GM12878 (cell line): ENCODE data around the gene LRRC27. TPM values are rescaled to one million over a fixed set of nuclear protein-coding genes. Genes with fewer than 3 reads are reported as not detected.

Experiments used
- ATAC-seq: fragments of 200-7000 bp; cut with Tn5 transposase; 3 replicates; pipeline ENCODE4 v1.9.1; 2020; ENCODE audit warnings: mild to moderate bottlenecking, moderate library complexity
- BruUV-seq: library from RNA; stranded (reverse); fragments of 400-500 nt; replicated peaks from 2 replicates; lab custom pipeline; 2021; lab: Mats Ljungman, UMichigan
- CTCF ChIA-PET: fragments of 300-600 bp; sonication (Branson Sonifier 250); formaldehyde crosslinking; extraction: SDS; loops from one replicate; lab custom pipeline; 2021; ENCODE audit warnings: inconsistent platforms; lab: Yijun Ruan, JAX
- POLR2A ChIA-PET: fragments of 350-600 bp; formaldehyde crosslinking; extraction: SDS; loops from one replicate; lab custom pipeline; 2021; ENCODE audit warnings: inconsistent platforms; lab: Charles Lee
- RAD21 ChIA-PET: fragments of 300-600 bp; sonication (Branson Sonifier 250); formaldehyde crosslinking; loops from one replicate; lab custom pipeline; 2023; ENCODE audit warnings: antibody characterized with exemption; ENCODE audit not compliant: unreplicated experiment; lab: Charles Lee
- SMC1A ChIA-PET: fragments of 300-600 bp; sonication (Branson Sonifier 250); formaldehyde crosslinking; loops from one replicate; lab custom pipeline; 2023; ENCODE audit not compliant: unreplicated experiment, uncharacterized antibody; lab: Charles Lee
- DNase-seq: peaks from one replicate; pipeline ENCODE4 v3.0.0-alpha.2; 2011; ENCODE audit warnings: low read depth, low spot score
- FAIRE-seq: peaks from 3 replicates; lab custom pipeline; 2011; peaks lifted over from hg19 to GRCh38; lab: Jason Lieb, UNC
- H2AFZ ChIP-seq: 2 replicates; pipeline ENCODE4 v1.6.0; 2011; ENCODE audit warnings: low read depth, low read length, control low read depth; ENCODE audit not compliant: control insufficient read depth
- H3K27ac ChIP-seq: 2 replicates; pipeline ENCODE4 v1.5.1; 2011; ENCODE audit warnings: control low read depth; ENCODE audit not compliant: control insufficient read depth, insufficient read depth
- H3K27me3 ChIP-seq, 2 experiments: replicated peaks in 1 of 2; 2 replicates each; pipeline versions ENCODE4 v1.6.0 to v1.6.1; 2011; ENCODE audit warnings: low read length in 1 of 2; ENCODE audit not compliant: control insufficient read depth in 2 of 2, insufficient read depth in 2 of 2
- H3K36me3 ChIP-seq, 2 experiments: 2 replicates each; pipeline ENCODE4 v1.5.1; 2011; ENCODE audit warnings: low read length in 1 of 2; ENCODE audit not compliant: control insufficient read depth in 2 of 2, insufficient read depth in 2 of 2
- H3K4me1 ChIP-seq: 2 replicates; pipeline ENCODE4 v1.6.1; 2011; ENCODE audit warnings: mild to moderate bottlenecking, low read length, moderate library complexity, mixed read lengths; ENCODE audit not compliant: control insufficient read depth, insufficient read depth
- H3K4me2 ChIP-seq: 2 replicates; pipeline ENCODE4 v1.6.0; 2011; ENCODE audit warnings: control low read depth; ENCODE audit not compliant: control insufficient read depth, insufficient read depth
- H3K4me3 ChIP-seq: fragments of 200-600 bp; sonication (generic); 2 replicates; pipeline ENCODE4 v1.5.1; 2016
- H3K79me2 ChIP-seq: 2 replicates; pipeline ENCODE4 v1.6.0; 2011; ENCODE audit warnings: low read length; ENCODE audit not compliant: control insufficient read depth, insufficient read depth
- H3K9ac ChIP-seq: 2 replicates; pipeline ENCODE4 v1.8.0; 2011; ENCODE audit warnings: low read length, control low read depth, mixed read lengths; ENCODE audit not compliant: control insufficient read depth, insufficient read depth
- H3K9me3 ChIP-seq: replicated peaks from 3 replicates; pipeline ENCODE4 v1.5.1; 2011; ENCODE audit warnings: mild to moderate bottlenecking, low read length; ENCODE audit not compliant: control insufficient read depth, insufficient read depth
- H4K20me1 ChIP-seq: 2 replicates; pipeline ENCODE4 v1.6.0; 2011; ENCODE audit not compliant: control insufficient read depth, insufficient read depth
- EED ChIP-seq: sonication (generic); IDR thresholded peaks from 2 replicates; pipeline ENCODE4 v1.6.1; 2016; ENCODE audit warnings: antibody characterized with exemption, low read depth
- FOS ChIP-seq: IDR thresholded peaks from 3 replicates; pipeline ENCODE4 v1.6.1; 2011; ENCODE audit warnings: borderline replicate concordance; ENCODE audit not compliant: insufficient read length; ENCODE audit errors: extremely low read depth
- MYB ChIP-seq: fragments of 150-350 bp; IDR thresholded peaks from 2 replicates; pipeline ENCODE4 v1.6.1; 2014; ENCODE audit warnings: mild to moderate bottlenecking, low read depth, low read length, borderline replicate concordance
- NFYB ChIP-seq: IDR thresholded peaks from 2 replicates; pipeline ENCODE4 v1.6.1; 2011; ENCODE audit warnings: low read depth, mild to moderate bottlenecking, low read length, improper control_type of control experiment, moderate library complexity; ENCODE audit not compliant: insufficient read depth
- RUNX3 ChIP-seq: IDR thresholded peaks from 2 replicates; pipeline ENCODE4 v1.6.1; 2012; ENCODE audit warnings: low read length, inconsistent platforms
- SMC3 ChIP-seq: IDR thresholded peaks from 2 replicates; pipeline ENCODE4 v1.6.1; 2011; ENCODE audit warnings: low read length, improper control_type of control experiment, borderline replicate concordance
- STAT1 ChIP-seq: fragments of 450-650 bp; conservative IDR thresholded peaks from 2 replicates; pipeline ENCODE4 v1.6.1; 2014; ENCODE audit warnings: antibody characterized with exemption, mild to moderate bottlenecking
- ZNF217 ChIP-seq: fragments of 450-650 bp; IDR thresholded peaks from 2 replicates; pipeline ENCODE4 v1.6.1; 2017; ENCODE audit warnings: antibody characterized with exemption, mild to moderate bottlenecking
- ZZZ3 ChIP-seq: IDR thresholded peaks from 2 replicates; pipeline ENCODE4 v1.6.1; 2011; ENCODE audit warnings: low read depth; ENCODE audit not compliant: control insufficient read depth, insufficient read length
- WGBS: methylation state at CpG from one replicate; pipeline ENCODE4 v1.1.6; 2016; ENCODE audit warnings: low lambda C conversion rate; ENCODE audit not compliant: insufficient replicate concordance, insufficient coverage; ENCODE audit errors: missing lambda C conversion rate; 5-methylcytosine and 5-hydroxymethylcytosine counted together
- in situ Hi-C: fragments of 300-500 bp; cut with MboI; formaldehyde crosslinking; loops from 9 replicates; pipeline ENCODE4 v1.14.3; 2018; ENCODE audit warnings: mixed read lengths
- intact Hi-C: fragments of 100-400 bp; cut with micrococcal nuclease; formaldehyde crosslinking; loops from one replicate; pipeline ENCODE4 v1.14.2; 2022; ENCODE audit not compliant: unreplicated experiment
- polyA plus RNA-seq, 11 experiments: library from polyadenylated mRNA; depleted of rRNA in 4 of 11; unstranded in 6 of 11; stranded (reverse) in 5 of 11; fragments of >200 nt; fragmentation: Nextera tagmentation in 4 of 11; fragmentation: Illumina TruSeq in 1 of 11; extraction: Ambion mirVana in 4 of 11; extraction: Trizol in 1 of 11; gene quantifications; 1 replicate in 1 of 11; 2 replicates in 10 of 11; pipeline versions ENCODE4 v1.2.1 to v1.2.3, GENCODE V29; 2011 to 2016; ENCODE audit warnings: inconsistent platforms in 2 of 11, missing spikeins in 2 of 11, low read depth in 1 of 11
- total RNA-seq, 4 experiments: library from RNA; depleted of rRNA in 3 of 4; stranded (reverse); fragments of >200 nt in 3 of 4; fragmentation: Illumina TruSeq in 1 of 4; extraction: Trizol in 1 of 4; gene quantifications; 2 replicates each; pipeline versions ENCODE4 v1.2.1 to v1.2.3, GENCODE V29; 2013 to 2021
- TF ChIP-seq, protein P1 (sequence below): fragments of 450-650 bp; IDR thresholded peaks from 2 replicates; pipeline ENCODE4 v1.6.1; 2017; ENCODE audit warnings: low read depth, mild to moderate bottlenecking, moderate library complexity
- TF ChIP-seq, protein P2 (sequence below): IDR thresholded peaks from 2 replicates; pipeline ENCODE4 v1.6.1; 2012; ENCODE audit warnings: mild to moderate bottlenecking, low read depth, low read length
- TF ChIP-seq, protein P3 (sequence below): fragments of 450-650 bp; IDR thresholded peaks from 2 replicates; pipeline ENCODE4 v1.6.1; 2017; ENCODE audit warnings: mild to moderate bottlenecking
- TF ChIP-seq, protein P4 (sequence below): fragments of 450-650 bp; conservative IDR thresholded peaks from 2 replicates; pipeline ENCODE4 v1.6.1; 2017; ENCODE audit warnings: mild to moderate bottlenecking, moderate library complexity

LRRC27 gene
- total and polyA plus RNA-seq, 10 of the 15 experiments (the other 5 are each of a cell fraction or from before 2014, with no cell fraction given), result 0.48 to 6.9 (median 4.7) TPM

DNA sequence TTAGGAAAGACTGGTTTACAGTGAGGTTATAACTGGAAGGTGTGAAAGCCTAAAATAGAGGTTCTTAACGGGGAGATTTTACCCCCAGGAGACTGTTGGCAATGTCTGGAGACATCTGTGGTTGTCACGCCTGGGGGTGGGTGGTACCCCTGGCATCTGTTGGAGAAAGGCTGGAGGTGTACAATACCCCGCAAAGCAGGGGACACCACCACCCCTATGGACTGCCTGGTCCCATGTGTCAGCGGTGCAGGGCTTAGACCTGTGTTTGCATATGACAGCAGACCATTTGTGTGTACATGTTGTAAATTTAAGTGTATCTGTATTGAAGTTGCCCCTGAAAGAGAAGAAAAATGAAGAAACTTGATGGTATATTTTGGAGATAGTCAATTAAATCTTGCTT lies 9.8 kb downstream of the LRRC27 start (continued):
- TF ChIP-seq, protein P1, sequence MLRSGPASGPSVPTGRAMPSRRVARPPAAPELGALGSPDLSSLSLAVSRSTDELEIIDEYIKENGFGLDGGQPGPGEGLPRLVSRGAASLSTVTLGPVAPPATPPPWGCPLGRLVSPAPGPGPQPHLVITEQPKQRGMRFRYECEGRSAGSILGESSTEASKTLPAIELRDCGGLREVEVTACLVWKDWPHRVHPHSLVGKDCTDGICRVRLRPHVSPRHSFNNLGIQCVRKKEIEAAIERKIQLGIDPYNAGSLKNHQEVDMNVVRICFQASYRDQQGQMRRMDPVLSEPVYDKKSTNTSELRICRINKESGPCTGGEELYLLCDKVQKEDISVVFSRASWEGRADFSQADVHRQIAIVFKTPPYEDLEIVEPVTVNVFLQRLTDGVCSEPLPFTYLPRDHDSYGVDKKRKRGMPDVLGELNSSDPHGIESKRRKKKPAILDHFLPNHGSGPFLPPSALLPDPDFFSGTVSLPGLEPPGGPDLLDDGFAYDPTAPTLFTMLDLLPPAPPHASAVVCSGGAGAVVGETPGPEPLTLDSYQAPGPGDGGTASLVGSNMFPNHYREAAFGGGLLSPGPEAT, result no peak
- no peak for TF ChIP-seq ZNF217

DNA sequence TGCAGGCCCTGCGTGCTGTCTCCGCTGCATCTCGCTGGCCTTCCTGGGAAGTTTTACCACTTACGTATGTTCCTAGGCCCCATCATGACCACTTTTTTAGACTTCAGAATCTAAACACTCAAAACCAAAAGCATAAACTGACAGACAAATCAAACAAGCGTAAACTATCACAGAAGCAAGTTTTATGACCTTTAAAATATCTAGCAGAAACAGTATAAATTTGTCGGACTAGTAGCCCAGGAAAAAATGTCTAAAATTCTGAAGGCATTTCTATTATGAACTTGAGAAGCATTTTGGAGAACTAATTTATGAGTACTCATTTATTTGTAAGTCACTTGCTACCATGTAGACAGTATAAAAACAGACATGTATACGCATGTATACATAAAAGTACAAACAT lies 10.6 kb downstream of the LRRC27 start:
- ChIA-PET RAD21 (no interaction called here), POLR2A (no interaction called here), CTCF (interaction anchor here (1.2 kb wide), 1 partner anchor 10 kb away, joined by 3 read pairs; no protein-coding TSS in a partner anchor), SMC1A (no interaction called here)
- ATAC-seq (no peak), DNase-seq (no peak), FAIRE-seq (no peak)
- Histone ChIP-seq H3K4me3 (no peak overlapping the region), H3K4me2 (no peak overlapping the region), H3K9ac (no peak overlapping the region), H3K36me3 (no peaks in the 10 kb centered on the region; a peak in 1 of 4 replicates), H3K79me2 (no peaks in the 10 kb centered on the region), H3K27ac (no peak overlapping the region), H3K27me3 (no peaks in the 10 kb centered on the region), H3K4me1 (no peaks in the 10 kb centered on the region), H2AFZ (no peak overlapping the region), H3K9me3 (no peaks in the 10 kb centered on the region), H4K20me1 (no peaks in the 10 kb centered on the region)
- no TSS peak for BruUV-seq
- in situ Hi-C loops (no loop called here), intact Hi-C loops (no loop called here)
- 96% methylated on average over 7 of the region's 7 CpGs for WGBS
- TF ChIP-seq STAT1 (no peak), MYB (no peak), NFYB (no peak), RUNX3 (no peak), EED (no peak), SMC3 (no peak), ZZZ3 (no peak), FOS (no peak)
- TF ChIP-seq, protein P2, sequence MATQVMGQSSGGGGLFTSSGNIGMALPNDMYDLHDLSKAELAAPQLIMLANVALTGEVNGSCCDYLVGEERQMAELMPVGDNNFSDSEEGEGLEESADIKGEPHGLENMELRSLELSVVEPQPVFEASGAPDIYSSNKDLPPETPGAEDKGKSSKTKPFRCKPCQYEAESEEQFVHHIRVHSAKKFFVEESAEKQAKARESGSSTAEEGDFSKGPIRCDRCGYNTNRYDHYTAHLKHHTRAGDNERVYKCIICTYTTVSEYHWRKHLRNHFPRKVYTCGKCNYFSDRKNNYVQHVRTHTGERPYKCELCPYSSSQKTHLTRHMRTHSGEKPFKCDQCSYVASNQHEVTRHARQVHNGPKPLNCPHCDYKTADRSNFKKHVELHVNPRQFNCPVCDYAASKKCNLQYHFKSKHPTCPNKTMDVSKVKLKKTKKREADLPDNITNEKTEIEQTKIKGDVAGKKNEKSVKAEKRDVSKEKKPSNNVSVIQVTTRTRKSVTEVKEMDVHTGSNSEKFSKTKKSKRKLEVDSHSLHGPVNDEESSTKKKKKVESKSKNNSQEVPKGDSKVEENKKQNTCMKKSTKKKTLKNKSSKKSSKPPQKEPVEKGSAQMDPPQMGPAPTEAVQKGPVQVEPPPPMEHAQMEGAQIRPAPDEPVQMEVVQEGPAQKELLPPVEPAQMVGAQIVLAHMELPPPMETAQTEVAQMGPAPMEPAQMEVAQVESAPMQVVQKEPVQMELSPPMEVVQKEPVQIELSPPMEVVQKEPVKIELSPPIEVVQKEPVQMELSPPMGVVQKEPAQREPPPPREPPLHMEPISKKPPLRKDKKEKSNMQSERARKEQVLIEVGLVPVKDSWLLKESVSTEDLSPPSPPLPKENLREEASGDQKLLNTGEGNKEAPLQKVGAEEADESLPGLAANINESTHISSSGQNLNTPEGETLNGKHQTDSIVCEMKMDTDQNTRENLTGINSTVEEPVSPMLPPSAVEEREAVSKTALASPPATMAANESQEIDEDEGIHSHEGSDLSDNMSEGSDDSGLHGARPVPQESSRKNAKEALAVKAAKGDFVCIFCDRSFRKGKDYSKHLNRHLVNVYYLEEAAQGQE, result no peak
- TF ChIP-seq, protein P3, sequence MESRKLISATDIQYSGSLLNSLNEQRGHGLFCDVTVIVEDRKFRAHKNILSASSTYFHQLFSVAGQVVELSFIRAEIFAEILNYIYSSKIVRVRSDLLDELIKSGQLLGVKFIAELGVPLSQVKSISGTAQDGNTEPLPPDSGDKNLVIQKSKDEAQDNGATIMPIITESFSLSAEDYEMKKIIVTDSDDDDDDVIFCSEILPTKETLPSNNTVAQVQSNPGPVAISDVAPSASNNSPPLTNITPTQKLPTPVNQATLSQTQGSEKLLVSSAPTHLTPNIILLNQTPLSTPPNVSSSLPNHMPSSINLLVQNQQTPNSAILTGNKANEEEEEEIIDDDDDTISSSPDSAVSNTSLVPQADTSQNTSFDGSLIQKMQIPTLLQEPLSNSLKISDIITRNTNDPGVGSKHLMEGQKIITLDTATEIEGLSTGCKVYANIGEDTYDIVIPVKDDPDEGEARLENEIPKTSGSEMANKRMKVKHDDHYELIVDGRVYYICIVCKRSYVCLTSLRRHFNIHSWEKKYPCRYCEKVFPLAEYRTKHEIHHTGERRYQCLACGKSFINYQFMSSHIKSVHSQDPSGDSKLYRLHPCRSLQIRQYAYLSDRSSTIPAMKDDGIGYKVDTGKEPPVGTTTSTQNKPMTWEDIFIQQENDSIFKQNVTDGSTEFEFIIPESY, result no peak
- TF ChIP-seq, protein P4, sequence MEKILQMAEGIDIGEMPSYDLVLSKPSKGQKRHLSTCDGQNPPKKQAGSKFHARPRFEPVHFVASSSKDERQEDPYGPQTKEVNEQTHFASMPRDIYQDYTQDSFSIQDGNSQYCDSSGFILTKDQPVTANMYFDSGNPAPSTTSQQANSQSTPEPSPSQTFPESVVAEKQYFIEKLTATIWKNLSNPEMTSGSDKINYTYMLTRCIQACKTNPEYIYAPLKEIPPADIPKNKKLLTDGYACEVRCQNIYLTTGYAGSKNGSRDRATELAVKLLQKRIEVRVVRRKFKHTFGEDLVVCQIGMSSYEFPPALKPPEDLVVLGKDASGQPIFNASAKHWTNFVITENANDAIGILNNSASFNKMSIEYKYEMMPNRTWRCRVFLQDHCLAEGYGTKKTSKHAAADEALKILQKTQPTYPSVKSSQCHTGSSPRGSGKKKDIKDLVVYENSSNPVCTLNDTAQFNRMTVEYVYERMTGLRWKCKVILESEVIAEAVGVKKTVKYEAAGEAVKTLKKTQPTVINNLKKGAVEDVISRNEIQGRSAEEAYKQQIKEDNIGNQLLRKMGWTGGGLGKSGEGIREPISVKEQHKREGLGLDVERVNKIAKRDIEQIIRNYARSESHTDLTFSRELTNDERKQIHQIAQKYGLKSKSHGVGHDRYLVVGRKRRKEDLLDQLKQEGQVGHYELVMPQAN, result no peak
